ENCODE data around the gene CHST13.

DNA sequence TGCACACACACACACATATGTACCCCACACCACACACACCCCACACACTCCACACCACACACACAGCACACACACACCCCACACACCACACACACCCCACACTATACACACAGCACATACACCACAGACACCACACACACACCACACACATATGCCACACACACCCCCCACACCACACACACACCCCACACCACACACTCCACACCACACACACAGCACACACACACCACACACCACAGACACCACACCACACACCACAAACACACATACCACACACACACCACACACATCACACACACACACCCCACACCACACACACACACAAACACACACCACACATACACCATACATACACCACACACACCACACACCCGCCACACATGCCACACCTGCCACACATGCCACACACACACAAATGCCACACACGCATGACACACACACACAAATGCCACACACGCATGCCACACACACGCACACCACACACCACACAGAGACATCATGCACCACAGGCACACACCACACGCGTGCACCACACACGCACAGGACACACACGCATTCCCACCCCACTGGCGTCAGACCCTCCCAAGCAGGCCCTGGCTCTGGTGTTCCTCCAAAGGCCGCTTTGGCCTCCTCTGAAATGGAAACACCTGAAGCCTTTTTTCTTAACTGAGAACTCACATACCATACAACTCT lies 15.7 kb downstream of the CHST13 start:
- TF ChIP-seq ZBTB7A (tag by site-specific recombination; IDR thresholded peaks at IDR 0.05; ENCODE audit: low read depth) (no peak), YY1 (tag by site-specific recombination; IDR thresholded peaks at IDR 0.05) (no peak), ZNF274 (IDR thresholded peaks at IDR 0.05; ENCODE audit: low read length) (no peak), ZNF274 (tag by site-specific recombination; IDR thresholded peaks at IDR 0.05; ENCODE audit: borderline replicate concordance) (no peak)
- TF ChIP-seq, protein P1, sequence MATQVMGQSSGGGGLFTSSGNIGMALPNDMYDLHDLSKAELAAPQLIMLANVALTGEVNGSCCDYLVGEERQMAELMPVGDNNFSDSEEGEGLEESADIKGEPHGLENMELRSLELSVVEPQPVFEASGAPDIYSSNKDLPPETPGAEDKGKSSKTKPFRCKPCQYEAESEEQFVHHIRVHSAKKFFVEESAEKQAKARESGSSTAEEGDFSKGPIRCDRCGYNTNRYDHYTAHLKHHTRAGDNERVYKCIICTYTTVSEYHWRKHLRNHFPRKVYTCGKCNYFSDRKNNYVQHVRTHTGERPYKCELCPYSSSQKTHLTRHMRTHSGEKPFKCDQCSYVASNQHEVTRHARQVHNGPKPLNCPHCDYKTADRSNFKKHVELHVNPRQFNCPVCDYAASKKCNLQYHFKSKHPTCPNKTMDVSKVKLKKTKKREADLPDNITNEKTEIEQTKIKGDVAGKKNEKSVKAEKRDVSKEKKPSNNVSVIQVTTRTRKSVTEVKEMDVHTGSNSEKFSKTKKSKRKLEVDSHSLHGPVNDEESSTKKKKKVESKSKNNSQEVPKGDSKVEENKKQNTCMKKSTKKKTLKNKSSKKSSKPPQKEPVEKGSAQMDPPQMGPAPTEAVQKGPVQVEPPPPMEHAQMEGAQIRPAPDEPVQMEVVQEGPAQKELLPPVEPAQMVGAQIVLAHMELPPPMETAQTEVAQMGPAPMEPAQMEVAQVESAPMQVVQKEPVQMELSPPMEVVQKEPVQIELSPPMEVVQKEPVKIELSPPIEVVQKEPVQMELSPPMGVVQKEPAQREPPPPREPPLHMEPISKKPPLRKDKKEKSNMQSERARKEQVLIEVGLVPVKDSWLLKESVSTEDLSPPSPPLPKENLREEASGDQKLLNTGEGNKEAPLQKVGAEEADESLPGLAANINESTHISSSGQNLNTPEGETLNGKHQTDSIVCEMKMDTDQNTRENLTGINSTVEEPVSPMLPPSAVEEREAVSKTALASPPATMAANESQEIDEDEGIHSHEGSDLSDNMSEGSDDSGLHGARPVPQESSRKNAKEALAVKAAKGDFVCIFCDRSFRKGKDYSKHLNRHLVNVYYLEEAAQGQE (tag by site-specific recombination; IDR thresholded peaks at IDR 0.05) = no peak
- TF ChIP-seq, protein P2, sequence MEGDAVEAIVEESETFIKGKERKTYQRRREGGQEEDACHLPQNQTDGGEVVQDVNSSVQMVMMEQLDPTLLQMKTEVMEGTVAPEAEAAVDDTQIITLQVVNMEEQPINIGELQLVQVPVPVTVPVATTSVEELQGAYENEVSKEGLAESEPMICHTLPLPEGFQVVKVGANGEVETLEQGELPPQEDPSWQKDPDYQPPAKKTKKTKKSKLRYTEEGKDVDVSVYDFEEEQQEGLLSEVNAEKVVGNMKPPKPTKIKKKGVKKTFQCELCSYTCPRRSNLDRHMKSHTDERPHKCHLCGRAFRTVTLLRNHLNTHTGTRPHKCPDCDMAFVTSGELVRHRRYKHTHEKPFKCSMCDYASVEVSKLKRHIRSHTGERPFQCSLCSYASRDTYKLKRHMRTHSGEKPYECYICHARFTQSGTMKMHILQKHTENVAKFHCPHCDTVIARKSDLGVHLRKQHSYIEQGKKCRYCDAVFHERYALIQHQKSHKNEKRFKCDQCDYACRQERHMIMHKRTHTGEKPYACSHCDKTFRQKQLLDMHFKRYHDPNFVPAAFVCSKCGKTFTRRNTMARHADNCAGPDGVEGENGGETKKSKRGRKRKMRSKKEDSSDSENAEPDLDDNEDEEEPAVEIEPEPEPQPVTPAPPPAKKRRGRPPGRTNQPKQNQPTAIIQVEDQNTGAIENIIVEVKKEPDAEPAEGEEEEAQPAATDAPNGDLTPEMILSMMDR (tag by site-specific recombination; IDR thresholded peaks at IDR 0.05) = no peak
- TF ChIP-seq, protein P3, sequence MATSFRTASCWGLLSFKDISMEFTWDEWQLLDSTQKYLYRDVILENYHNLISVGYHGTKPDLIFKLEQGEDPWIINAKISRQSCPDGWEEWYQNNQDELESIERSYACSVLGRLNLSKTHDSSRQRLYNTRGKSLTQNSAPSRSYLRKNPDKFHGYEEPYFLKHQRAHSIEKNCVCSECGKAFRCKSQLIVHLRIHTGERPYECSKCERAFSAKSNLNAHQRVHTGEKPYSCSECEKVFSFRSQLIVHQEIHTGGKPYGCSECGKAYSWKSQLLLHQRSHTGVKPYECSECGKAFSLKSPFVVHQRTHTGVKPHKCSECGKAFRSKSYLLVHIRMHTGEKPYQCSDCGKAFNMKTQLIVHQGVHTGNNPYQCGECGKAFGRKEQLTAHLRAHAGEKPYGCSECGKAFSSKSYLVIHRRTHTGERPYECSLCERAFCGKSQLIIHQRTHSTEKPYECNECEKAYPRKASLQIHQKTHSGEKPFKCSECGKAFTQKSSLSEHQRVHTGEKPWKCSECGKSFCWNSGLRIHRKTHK (tag by site-specific recombination; IDR thresholded peaks at IDR 0.05) = no peak
